ENCODE data around the gene CA6.
"Not testable (repeated sequence)": the region's sequence is repeated elsewhere in the genome, so short reads cannot be mapped to it uniquely, and the experiment has no call there.

CA6 gene

DNA sequence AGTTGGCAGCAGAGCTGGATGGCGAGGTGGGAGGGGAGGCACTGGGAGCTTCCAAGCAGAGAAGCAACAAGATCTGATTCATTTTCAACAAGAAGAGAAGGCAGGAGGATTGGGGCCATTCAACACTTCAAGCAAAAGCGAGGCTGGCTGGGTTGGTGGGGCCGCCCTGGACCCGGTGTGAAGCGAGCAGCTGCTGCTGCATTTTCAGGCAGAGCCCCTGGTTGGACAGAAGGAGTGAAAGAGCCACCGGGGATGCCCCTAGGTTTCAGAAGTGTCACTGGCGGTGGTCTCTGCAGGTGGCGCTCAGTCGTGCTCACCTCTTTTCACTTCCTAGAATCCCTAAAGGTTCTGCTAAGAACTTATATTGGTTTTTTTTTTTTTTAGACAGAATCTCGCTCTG, 62.6 kb downstream of the CA6 start:
- Mint-ChIP-seq H3K9me3 (no peaks in the 10 kb centered on the region), H3K27me3 (peaks cover 51% of the 10 kb centered on the region), H3K4me1 (peaks cover 20% of the 10 kb centered on the region), H3K27ac (no peak overlapping the region), H3K36me3 (no peaks in the 10 kb centered on the region), H3K4me3 (no peak overlapping the region)
- no peak for DNase-seq
- CTCF ChIA-PET, result interaction anchor here (1.2 to 9.4 kb wide), 3 partner anchors 45 to 93 kb away, joined by 3 to 123 read pairs (median 82); no protein-coding TSS in a partner anchor

DNA sequence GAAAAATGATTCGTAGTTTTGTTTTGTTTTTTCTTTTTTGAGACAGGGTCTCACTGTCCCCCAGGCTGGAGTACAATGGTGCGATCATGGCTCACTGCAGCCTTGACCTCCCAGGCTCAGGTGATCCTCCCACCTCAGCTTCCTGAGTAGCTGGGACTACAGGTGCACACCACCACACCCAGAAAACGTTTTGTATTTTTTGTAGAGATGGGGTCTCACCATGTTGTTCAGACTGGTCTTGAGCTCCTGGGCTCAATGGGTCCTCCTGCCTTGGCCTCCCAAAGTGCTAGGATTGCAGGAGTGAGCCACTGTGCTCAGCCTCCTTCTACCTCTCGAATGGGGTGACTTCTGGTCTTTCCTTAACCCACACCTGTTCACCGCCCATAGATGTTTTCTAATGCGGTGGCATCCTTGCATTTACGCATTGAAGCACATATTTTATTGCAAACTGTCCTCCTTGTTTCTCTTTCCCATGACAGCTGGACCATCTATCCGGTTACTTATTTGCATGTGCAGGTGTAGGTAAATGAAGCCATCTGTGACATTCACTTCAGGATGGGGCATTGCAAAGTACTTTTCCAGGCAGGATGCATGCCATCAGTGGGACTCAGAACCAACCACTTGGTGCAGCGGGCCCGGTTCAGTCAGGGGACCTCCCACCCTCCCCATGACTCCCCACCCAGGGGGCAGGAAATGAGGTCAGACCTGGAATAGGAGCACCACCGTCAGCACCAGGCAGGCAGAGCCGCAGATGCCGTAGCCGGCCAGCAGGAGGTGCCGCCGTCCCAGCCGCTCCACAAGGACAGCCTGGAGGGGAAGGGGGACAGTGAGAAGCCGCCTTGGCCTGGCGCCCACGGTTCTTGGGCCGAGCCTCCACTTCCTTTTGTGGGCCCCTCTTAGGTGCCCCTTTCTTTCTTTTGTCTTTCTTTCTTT, 64.0 kb downstream of the CA6 start:
- peaks cover 12% of the 10 kb centered on the region for H3K4me1 Mint-ChIP-seq

DNA sequence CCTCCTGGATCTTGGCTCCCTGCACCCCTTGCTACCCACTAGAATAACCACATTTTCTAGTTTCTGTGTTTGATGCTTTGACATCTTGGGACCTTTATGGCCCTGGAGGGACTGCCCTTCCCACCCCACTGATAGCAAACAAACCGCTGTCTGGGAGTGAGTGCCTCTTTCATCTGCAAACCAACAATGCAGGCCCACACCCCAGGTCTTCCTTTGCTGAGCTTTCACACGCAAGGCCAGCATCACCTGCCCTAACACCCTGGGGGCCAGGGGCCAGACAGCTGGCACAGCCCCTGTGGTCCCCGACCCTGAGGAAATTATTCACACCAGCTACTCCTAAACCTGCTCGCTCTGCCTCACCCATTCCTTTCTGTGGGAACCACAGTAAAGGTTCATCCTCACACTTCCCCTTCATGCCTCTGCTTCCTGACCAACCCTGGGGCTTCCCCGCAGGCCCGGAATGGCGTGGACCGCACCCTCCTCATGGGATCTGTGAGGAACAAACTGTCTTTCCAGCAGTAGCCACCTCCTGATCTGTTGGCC, 65.2 kb downstream of the CA6 start:
- Mint-ChIP-seq H3K4me3 (no peak overlapping the region), H3K27ac (no peak overlapping the region), H3K9me3 (no peaks in the 10 kb centered on the region), H3K27me3 (peaks cover 69% of the 10 kb centered on the region), H3K36me3 (no peaks in the 10 kb centered on the region), H3K4me1 (peaks cover 14% of the 10 kb centered on the region)
- CTCF ChIA-PET, result interaction anchor here (9.4 kb wide), 1 partner anchor 91 kb away, joined by 82 read pairs; no protein-coding TSS in a partner anchor
- DNase-seq, result no peak

More for the DNA sequence above, 64.0 kb downstream of the CA6 start:
- no peaks in the 10 kb centered on the region for H3K36me3 Mint-ChIP-seq
- CTCF ChIA-PET, result interaction anchor here (0.8 to 9.4 kb wide), 4 partner anchors 87 to 162 kb away, joined by 3 to 82 read pairs (median 4); no protein-coding TSS in a partner anchor
- peaks cover 64% of the 10 kb centered on the region for H3K27me3 Mint-ChIP-seq
- peak; percentile 64 for DNase-seq
- no peak overlapping the region for H3K4me3 Mint-ChIP-seq
- H3K9me3 Mint-ChIP-seq, result no peaks in the 10 kb centered on the region
- no peak overlapping the region for H3K27ac Mint-ChIP-seq

DNA sequence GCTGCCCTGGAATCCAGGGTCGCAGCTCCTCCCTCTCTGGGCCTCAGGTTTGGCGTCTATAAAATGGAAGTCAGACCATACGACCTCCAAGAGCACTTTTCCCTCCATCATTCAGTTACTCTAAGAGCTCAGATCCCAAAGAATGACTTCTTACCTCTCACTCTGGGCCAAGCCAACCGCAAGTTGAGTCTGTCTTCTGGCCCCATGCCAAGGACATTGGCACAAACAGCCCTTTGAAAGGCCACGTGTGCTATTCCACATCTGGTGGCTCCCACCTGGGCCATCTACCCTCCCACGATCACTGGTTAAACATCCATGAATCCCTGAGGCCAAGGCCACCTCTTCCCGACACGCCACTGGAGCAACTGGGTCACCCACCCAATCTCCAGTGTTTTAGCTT, 68.2 kb downstream of the CA6 start:
- peaks cover 16% of the 10 kb centered on the region for H3K4me1 Mint-ChIP-seq
- H3K36me3 Mint-ChIP-seq, result no peaks in the 10 kb centered on the region
- no peak overlapping the region for H3K27ac Mint-ChIP-seq
- CTCF ChIA-PET, result interaction anchor here (1.0 to 2.5 kb wide), 3 partner anchors 9 to 88 kb away, joined by 4 to 13 read pairs (median 7); no protein-coding TSS in a partner anchor
- H3K9me3 Mint-ChIP-seq, result no peaks in the 10 kb centered on the region
- H3K27me3 Mint-ChIP-seq, result peaks cover 70% of the 10 kb centered on the region
- H3K4me3 Mint-ChIP-seq, result no peak overlapping the region
- no peak for DNase-seq

DNA sequence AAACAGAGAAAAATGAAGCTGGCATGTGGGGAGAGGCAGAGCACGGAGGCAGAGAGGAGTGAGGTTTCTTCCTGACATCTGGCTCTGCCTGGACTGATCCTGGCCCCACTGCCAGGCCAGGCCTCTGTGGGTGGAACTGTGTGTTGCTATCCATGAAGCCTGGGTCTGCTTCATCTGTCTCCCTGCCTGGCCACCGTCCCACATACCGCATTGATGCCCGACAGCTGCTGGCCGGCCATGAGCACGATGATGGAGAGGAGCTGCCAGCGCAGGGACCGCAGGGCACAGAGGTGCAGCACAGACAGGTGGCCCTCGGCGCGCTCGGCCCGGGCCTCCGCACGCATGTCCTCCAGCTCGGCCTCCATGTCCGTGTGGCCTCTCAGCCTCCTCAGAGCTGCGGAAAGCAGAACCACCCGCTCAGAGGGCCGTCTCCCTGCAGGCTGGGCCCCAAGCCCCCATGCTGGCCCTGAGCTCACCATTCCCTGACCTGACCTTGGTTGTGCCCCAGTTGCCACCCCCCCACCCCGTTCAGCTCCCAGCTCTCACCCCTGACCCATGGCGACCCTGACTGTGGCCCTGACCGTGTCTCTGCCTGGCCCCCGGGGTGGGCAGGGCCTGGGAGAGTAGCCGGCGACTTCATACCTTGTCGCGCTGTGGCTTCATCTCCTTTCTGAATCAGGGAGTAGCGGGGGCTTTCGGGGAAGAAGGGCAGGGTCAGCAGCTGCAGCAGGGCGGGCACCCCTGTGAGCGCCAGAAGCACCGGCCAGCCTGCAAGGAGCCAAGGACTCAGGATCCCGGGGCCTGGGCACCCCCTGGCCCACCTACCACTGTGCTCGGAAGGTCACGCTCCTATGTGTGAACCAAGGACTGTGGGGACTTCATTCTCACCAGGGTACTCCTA, 69.1 kb downstream of the CA6 start:
- Mint-ChIP-seq H3K27ac (no peak overlapping the region), H3K36me3 (no peaks in the 10 kb centered on the region), H3K27me3 (peaks cover 75% of the 10 kb centered on the region), H3K9me3 (no peaks in the 10 kb centered on the region), H3K4me3 (no peak overlapping the region), H3K4me1 (peaks cover 16% of the 10 kb centered on the region)
- DNase-seq, result no peak
- CTCF ChIA-PET, result interaction anchor here (0.6 to 2.5 kb wide), 5 partner anchors 10 to 862 kb away, joined by 3 to 13 read pairs (median 4); no protein-coding TSS in a partner anchor

DNA sequence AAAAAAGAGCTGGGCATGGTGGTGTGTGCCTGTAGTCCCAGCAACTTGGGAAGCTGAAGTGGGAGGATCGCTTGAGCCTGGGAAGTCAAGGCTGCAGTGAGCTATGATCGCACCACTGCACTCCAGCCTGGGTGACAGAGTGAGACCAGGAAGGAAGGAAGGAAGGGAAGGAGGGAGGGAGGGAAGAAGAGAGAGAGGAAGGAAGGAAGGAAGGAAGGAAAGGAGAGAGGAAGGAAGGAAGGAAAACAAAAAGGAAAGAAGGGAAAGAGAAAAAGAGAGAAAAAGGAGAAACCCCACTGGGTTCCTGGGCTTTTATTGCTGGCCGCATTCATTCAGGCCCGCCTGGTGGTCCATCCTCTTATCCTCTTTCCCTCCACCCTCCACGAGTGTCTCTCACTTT, 70.8 kb downstream of the CA6 start:
- no peak for DNase-seq
- Mint-ChIP-seq H3K9me3 (no peaks in the 10 kb centered on the region), H3K4me1 (peaks cover 10% of the 10 kb centered on the region), H3K27me3 (peaks cover 80% of the 10 kb centered on the region), H3K27ac (no peak overlapping the region), H3K4me3 (no peak overlapping the region), H3K36me3 (no peaks in the 10 kb centered on the region)
- CTCF ChIA-PET, result interaction anchor here (0.9 to 2.5 kb wide), 3 partner anchors 11 to 29 kb away, joined by 3 to 13 read pairs (median 3); no protein-coding TSS in a partner anchor

DNA sequence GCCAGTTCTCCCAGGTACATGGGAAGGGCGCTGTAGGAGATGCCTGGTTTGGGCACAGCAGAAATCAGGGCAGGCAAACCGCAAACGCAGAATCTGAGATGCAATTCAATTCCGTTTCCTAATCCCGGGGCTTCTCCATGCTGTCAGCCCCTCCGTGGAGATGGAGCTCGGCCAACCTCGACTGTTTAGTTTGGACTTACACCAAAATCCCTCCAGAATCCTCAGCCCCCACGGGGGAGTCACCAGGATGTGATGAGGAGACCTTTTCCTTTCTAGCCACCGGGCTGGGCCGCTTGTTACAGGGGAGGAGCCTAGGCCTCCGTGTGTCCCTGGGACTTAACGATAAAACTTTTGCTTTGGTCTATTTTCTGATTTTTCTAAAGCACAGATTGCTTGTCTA, 72.7 kb downstream of the CA6 start:
- peaks cover 10% of the 10 kb centered on the region for H3K4me1 Mint-ChIP-seq
- H3K27ac Mint-ChIP-seq, result no peak overlapping the region
- CTCF ChIA-PET, result no interaction called here
- DNase-seq, result no peak
- H3K9me3 Mint-ChIP-seq, result no peaks in the 10 kb centered on the region
- H3K4me3 Mint-ChIP-seq, result no peak overlapping the region
- H3K27me3 Mint-ChIP-seq, result peaks cover 66% of the 10 kb centered on the region
- H3K36me3 Mint-ChIP-seq, result no peaks in the 10 kb centered on the region

DNA sequence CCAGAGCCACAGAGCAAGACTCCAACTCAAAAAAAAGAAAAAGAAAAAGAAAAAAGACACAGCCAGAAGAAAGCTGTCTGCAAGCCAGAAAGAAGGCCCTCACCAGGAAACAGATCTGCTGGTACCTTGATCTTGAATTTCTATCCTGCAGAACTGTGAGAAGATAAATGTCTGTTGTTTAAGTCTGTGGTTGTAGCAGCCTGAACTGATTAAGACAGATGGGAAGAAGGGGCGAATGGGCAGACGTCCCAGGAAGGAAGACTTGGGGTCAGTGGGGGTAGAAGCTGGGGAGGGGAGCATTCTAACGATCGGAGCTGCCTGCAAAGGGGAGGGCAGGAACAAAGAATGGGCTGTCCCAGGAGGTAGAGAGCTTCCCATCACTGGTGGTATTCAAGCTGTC, 74.2 kb downstream of the CA6 start:
- no peak overlapping the region for H3K4me3 Mint-ChIP-seq

DNA sequence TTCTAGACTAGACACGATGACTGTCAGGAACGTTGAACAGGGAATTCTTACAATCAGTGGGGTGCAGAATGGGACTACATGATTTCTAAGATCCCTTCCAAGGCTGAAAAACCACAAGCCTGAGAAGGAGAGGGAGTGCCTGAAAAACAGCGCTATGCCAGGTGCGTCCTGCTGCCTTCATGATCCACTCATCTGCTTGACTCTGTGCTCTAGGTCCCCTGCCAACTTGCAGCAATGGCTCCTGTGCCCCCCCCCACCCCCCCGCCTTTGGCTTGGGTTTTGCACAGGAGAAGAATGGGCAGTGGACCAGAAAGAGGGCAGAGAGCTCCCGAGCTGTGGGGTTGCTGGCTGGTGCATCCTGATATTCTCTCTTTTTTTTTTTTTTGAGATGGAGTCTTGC, 74.6 kb downstream of the CA6 start:
- H3K9me3 Mint-ChIP-seq, result no peaks in the 10 kb centered on the region
- peaks cover 8% of the 10 kb centered on the region for H3K4me1 Mint-ChIP-seq
- CTCF ChIA-PET, result interaction anchor here (1.6 kb wide), 1 partner anchor 79 kb away, joined by 4 read pairs; no protein-coding TSS in a partner anchor
- peaks cover 55% of the 10 kb centered on the region for H3K27me3 Mint-ChIP-seq
- H3K27ac Mint-ChIP-seq, result no peak overlapping the region
- no peak overlapping the region for H3K4me3 Mint-ChIP-seq
- no peak for DNase-seq
- no peaks in the 10 kb centered on the region for H3K36me3 Mint-ChIP-seq

More for the DNA sequence above, 74.2 kb downstream of the CA6 start:
- Mint-ChIP-seq H3K36me3 (no peaks in the 10 kb centered on the region), H3K27me3 (peaks cover 55% of the 10 kb centered on the region), H3K27ac (no peak overlapping the region), H3K9me3 (no peaks in the 10 kb centered on the region), H3K4me1 (peaks cover 10% of the 10 kb centered on the region)
- CTCF ChIA-PET, result interaction anchor here (0.7 to 1.6 kb wide), 2 partner anchors 15 to 80 kb away, joined by 3 to 4 read pairs; no protein-coding TSS in a partner anchor
- no peak for DNase-seq

DNA sequence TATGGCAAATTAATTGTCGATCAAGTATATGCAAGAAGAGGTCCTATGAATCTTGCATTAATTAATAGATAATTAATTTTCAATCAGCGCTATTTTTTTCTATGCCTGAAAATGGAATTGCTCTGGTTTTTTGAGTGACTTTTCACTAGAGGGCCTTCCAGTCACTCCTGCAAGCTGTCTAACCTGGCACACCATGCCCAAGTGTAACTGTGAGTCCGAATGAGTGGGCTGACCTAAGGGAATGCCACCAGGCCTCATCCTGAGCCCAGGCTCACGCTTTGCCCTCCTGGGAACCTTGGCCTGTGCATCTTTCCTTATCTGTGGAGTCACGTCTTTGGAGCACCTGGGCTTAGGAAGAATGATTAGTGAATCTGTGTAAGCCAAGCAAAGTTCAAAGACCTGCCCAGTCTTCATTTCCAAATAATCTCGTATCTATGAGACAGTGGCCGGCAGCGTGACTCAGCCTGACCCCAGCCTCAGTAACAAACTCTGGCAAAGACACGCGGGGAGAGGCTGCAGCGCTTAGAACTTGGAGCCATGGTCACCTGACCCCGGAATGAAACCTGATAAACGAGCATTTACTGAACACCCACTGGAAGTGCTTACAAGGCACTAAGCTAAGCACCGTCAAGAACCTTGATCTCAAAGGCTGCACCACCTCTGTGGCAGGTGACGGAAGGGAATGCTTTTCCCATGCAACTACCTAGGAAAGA, 76.5 kb downstream of the CA6 start:
- H3K4me1 Mint-ChIP-seq, H3K36me3 Mint-ChIP-seq, DNase-seq, H3K9me3 Mint-ChIP-seq, H3K27ac Mint-ChIP-seq, CTCF ChIA-PET, H3K4me3 Mint-ChIP-seq: not testable (repeated sequence)
- peaks cover 44% of the 10 kb centered on the region for H3K27me3 Mint-ChIP-seq

DNA sequence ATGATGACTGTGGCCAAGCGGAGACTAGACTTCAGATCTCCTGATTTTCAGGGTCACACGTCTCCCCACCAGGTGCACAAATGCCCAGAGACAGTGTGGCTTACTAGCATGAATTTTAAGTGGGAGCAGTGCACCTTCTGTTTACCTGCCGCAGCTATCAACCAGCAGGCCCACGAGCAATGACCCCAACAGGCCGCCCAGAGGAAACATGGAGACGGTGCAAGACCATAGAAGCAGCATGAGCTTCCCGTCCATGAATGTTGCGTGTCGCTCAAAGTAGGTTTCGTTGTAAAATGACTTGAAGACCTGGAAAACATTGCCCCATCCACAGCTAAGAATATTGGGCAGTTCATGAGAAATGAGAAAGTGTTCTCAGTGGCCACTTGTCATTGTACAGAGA, 77.1 kb downstream of the CA6 start:
- no peaks in the 10 kb centered on the region for H3K36me3 Mint-ChIP-seq
- CTCF ChIA-PET, result no interaction called here
- no peak for DNase-seq
- H3K4me3 Mint-ChIP-seq, result no peak overlapping the region
- H3K9me3 Mint-ChIP-seq, result no peaks in the 10 kb centered on the region
- H3K4me1 Mint-ChIP-seq, result no peaks in the 10 kb centered on the region
- no peak overlapping the region for H3K27ac Mint-ChIP-seq
- peaks cover 41% of the 10 kb centered on the region for H3K27me3 Mint-ChIP-seq
